Muscle of leg (tissue), 11 donors: ENCODE results near the gene TFCP2. TPM values are rescaled to one million over a fixed set of nuclear protein-coding genes. Genes with fewer than 3 reads are reported as not detected.

Experiments used
- DNase-seq: peaks from one replicate; pipeline ENCODE4 v3.0.0; 2013
- H3K27ac ChIP-seq: one replicate; pipeline ENCODE4 v1.5.1; 2013; ENCODE audit warnings: mild to moderate bottlenecking, low read length, control low read depth
- H3K27me3 ChIP-seq: one replicate; pipeline ENCODE4 v1.6.1; 2013; ENCODE audit warnings: low read length; ENCODE audit not compliant: control insufficient read depth, insufficient read depth
- H3K36me3 ChIP-seq: one replicate; pipeline ENCODE4 v1.6.1; 2013; ENCODE audit warnings: low read length; ENCODE audit not compliant: control insufficient read depth, insufficient read depth
- H3K4me1 ChIP-seq: one replicate; pipeline ENCODE4 v1.6.1; 2013; ENCODE audit warnings: low read length; ENCODE audit not compliant: control insufficient read depth, insufficient read depth
- H3K4me3 ChIP-seq: one replicate; pipeline ENCODE4 v1.5.1; 2013; ENCODE audit warnings: low read length, control low read depth
- H3K9me3 ChIP-seq: replicated peaks from 2 replicates; pipeline ENCODE4 v1.6.1; 2013; ENCODE audit warnings: low read depth, low read length; ENCODE audit not compliant: control insufficient read depth
- WGBS: methylation state at CpG from one replicate; pipeline ENCODE4 v1.1.5; 2013; ENCODE audit warnings: missing lambda C conversion rate; ENCODE audit not compliant: insufficient coverage; 5-methylcytosine and 5-hydroxymethylcytosine counted together
- polyA plus RNA-seq, 8 donors: library from polyadenylated mRNA; unstranded; fragments of 120-200 nt; gene quantifications; one replicate each; pipeline versions ENCODE4 v1.2.1 to v1.2.3, GENCODE V29; 2013; ENCODE audit warnings: inconsistent platforms in 1 of 8, low replicate concordance in 1 of 8; ENCODE audit not compliant: insufficient read length in 8 of 8, insufficient read depth in 1 of 8
- total RNA-seq: library from RNA; stranded (reverse); fragments of 120-200 nt; gene quantifications from one replicate; pipeline ENCODE4 v1.2.4, GENCODE V29; 2013

Gene TFCP2
- total and polyA plus RNA-seq, 9 donors, result 18.3 to 50.3 (median 42.1) TPM

GRCh38 chr12:51126297-51126696, 46.6 kb downstream of the TFCP2 start:
- Histone ChIP-seq H3K4me1 (no peaks in the 10 kb centered on the region), H3K27me3 (no peaks in the 10 kb centered on the region), H3K9me3 (no peaks in the 10 kb centered on the region), H3K4me3 (no peak overlapping the region), H3K36me3 (peaks cover 7% of the 10 kb centered on the region), H3K27ac (no peak overlapping the region)
- DNase-seq, result no peak
- 100% methylated on average over 1 of the region's 2 CpGs for WGBS

- Histone ChIP-seq H3K36me3 (peaks cover 7% of the 10 kb centered on the region), H3K4me3 (no peak overlapping the region), H3K4me1 (no peaks in the 10 kb centered on the region), H3K27ac (no peak overlapping the region), H3K27me3 (no peaks in the 10 kb centered on the region), H3K9me3 (no peaks in the 10 kb centered on the region)
- DNase-seq, result no peak
- 91% methylated on average over 14 of the region's 14 CpGs for WGBS
These were observed 48.4 kb downstream of the TFCP2 start for GRCh38 chr12:51124504-51124903.

GRCh38 chr12:51122844-51123243, 50.1 kb downstream of the TFCP2 start:
- H3K4me1 ChIP-seq, result no peaks in the 10 kb centered on the region
- no peak overlapping the region for H3K27ac ChIP-seq
- no peak overlapping the region for H3K4me3 ChIP-seq
- H3K36me3 ChIP-seq, result peaks cover 12% of the 10 kb centered on the region
- no peaks in the 10 kb centered on the region for H3K27me3 ChIP-seq
- DNase-seq, result no peak
- no peaks in the 10 kb centered on the region for H3K9me3 ChIP-seq

- no peak for DNase-seq
- 100% methylated on average over 1 of the region's 3 CpGs for WGBS
- Histone ChIP-seq H3K9me3 (no peaks in the 10 kb centered on the region), H3K4me1 (no peaks in the 10 kb centered on the region), H3K36me3 (peaks cover 20% of the 10 kb centered on the region), H3K27me3 (no peaks in the 10 kb centered on the region), H3K27ac (no peak overlapping the region), H3K4me3 (no peak overlapping the region)
These were observed 54.2 kb downstream of the TFCP2 start for GRCh38 chr12:51118706-51119105.

DNA sequence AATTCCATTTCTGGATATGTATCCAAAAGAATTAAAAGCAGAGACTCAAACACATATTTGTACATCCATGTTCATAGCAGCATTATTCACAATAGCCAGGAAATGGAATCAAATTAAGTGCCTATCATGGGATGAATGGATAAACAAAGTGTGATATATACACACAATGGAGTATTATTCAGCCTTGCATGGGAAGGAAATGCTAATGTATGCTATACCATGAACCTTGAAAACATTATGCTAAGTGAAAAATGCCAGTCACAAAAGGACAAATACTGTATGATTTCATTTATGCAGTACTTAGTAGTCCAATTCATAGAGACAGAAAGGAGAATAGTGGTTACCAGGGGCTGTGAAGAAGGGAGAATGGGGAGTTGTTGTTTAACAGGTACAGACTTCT, 57.4 kb downstream of the TFCP2 start:
- no peaks in the 10 kb centered on the region for H3K27me3 ChIP-seq
- H3K4me1 ChIP-seq, result no peaks in the 10 kb centered on the region
- no peak overlapping the region for H3K27ac ChIP-seq
- DNase-seq, result no peak
- no peak overlapping the region for H3K4me3 ChIP-seq
- no peaks in the 10 kb centered on the region for H3K9me3 ChIP-seq
- peaks cover 30% of the 10 kb centered on the region for H3K36me3 ChIP-seq

DNA sequence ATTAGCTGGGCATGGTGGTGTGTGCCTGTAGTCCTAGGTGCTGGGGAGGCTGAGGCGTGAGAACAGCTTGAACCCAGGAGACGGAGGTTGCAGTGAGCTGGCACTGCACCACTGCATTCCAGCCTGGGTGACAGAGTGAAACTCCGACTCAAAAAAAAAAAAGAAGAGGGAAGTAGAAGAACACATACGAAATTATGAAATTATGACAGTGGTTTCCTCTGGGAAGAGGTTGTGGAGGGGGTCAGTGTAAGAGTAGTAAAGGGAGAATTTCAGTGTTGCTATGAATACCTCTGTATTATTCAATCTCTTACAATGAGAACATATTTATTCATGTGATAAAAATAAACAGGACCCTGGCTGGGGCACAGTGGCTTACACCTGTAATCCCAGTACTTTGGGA, 64.8 kb downstream of the TFCP2 start:
- H3K9me3 ChIP-seq, result no peaks in the 10 kb centered on the region
- no peaks in the 10 kb centered on the region for H3K4me1 ChIP-seq
- no peak for DNase-seq
- no peak overlapping the region for H3K27ac ChIP-seq
- no peak overlapping the region for H3K4me3 ChIP-seq
- peaks cover 38% of the 10 kb centered on the region for H3K36me3 ChIP-seq
- H3K27me3 ChIP-seq, result no peaks in the 10 kb centered on the region
- WGBS, result 90% methylated on average over 3 of the region's 4 CpGs

DNA sequence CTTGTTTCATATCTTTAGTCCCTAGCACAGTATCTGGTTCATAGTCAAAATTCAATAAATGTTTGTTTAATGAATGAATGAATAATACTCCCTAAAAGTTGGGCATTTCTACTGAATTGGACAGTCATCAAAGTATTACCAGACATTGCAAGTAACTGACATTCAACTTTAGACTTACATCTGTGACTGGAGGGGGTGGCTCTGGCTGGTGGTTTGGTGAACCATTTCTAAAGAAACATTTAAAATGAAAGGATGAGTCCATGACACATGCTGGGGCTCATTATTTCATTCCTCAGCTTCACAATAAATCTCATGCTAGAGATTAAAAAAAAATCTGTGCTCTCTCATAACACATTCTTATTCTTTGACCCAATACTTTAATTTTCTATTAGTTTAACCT, 69.0 kb downstream of the TFCP2 start:
- no peak for DNase-seq
- Histone ChIP-seq H3K9me3 (no peaks in the 10 kb centered on the region), H3K4me1 (no peaks in the 10 kb centered on the region), H3K4me3 (no peak overlapping the region), H3K27ac (no peak overlapping the region), H3K27me3 (no peaks in the 10 kb centered on the region), H3K36me3 (peaks cover 49% of the 10 kb centered on the region)

DNA sequence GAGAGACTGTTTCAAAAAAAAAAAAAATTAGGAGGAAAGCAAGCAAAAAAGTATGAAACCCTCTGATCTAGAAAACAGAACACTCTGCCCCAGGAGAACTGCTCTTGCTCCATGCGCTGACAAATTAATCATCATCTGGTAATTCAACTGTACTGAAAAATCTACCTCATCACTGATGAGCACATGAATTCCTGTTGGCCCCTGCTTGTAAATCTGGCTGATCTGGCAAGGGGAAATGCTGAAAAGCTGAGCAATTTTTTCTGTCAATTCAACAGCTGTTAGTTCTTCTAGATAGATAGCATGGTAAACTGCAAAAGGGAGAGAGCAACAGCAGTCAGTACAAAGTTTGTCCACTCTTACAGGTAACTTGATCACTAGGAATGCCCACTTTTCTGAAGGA, 74.3 kb downstream of the TFCP2 start:
- Histone ChIP-seq H3K36me3 (peaks cover 58% of the 10 kb centered on the region), H3K27ac (no peak overlapping the region), H3K9me3 (no peaks in the 10 kb centered on the region), H3K4me1 (no peaks in the 10 kb centered on the region), H3K4me3 (no peak overlapping the region), H3K27me3 (no peaks in the 10 kb centered on the region)
- peak; percentile 16 for DNase-seq
- 88% methylated on average over 1 of the region's 1 CpG for WGBS

DNA sequence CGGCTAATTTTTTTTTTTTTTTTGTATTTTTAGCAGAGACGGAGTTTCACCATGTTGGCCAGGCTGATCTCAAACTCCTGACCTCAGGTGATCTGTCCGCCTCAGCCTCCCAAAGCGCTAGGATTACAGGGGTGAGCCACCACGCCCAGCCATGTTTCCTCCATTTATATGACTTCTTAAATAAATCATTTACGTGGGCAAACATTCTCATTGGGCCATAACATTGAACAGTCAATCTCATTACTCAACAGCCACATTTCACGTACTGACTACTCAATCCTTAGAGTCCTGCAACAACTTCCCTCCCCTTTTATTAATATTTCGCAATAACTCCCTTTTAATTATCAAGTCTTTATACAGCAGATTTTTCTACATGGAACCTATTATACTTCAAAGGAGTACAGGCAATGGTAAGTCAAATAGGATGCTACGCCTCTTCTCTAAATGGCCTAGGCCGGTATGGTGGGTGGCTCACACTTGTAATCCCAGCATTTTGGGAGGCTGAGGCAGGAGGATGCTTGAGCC, 82.2 kb downstream of the TFCP2 start:
- WGBS, result 95% methylated on average over 7 of the region's 10 CpGs
- DNase-seq, result no peak
- Histone ChIP-seq H3K36me3 (peaks cover 29% of the 10 kb centered on the region), H3K9me3 (no peaks in the 10 kb centered on the region), H3K27me3 (no peaks in the 10 kb centered on the region), H3K4me1 (no peaks in the 10 kb centered on the region), H3K4me3 (no peak overlapping the region), H3K27ac (no peak overlapping the region)

DNA sequence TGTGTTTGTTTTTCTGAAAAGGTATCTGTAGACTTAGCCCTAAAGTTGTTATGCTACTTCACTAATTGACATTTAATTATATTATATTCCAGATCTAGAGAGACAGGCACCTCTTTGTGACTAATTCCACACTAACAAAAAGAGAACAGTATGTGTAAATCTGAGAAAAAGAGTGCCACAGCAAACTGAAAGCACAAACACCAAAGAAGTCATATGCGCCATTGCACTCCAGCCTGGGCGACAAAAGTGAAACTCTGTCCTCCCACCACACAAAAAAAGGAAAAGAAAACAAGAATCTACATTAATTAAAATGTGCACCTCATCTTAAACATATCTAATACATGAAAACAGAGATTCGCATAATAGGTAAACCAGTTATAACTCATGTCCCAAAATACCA, 85.1 kb downstream of the TFCP2 start:
- H3K9me3 ChIP-seq, result no peaks in the 10 kb centered on the region
- peaks cover 2% of the 10 kb centered on the region for H3K4me1 ChIP-seq
- no CpG with 5 or more reads among the region's 3 CpGs for WGBS
- H3K4me3 ChIP-seq, result no peak overlapping the region
- no peak overlapping the region for H3K27ac ChIP-seq
- no peak for DNase-seq
- H3K36me3 ChIP-seq, result peaks cover 12% of the 10 kb centered on the region
- H3K27me3 ChIP-seq, result no peaks in the 10 kb centered on the region

DNA sequence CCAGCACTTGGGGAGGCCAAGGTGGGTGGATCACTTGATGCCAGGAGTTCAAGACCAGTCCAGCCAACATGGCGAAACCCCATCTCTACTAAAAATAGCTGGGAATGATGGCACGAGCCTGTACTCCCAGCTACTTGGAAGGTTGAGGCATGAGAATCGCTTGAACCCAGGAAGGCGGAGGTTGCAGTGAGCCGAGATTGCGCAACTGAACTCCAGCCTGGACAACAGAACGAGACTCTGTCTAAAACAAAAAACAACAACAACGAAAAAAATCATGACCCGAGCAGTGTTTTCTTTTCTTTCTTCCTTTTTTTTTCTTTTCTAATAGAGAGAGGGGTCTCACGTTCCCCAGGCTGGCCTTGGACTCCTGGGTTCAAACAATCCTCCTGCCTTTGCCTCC, 86.0 kb downstream of the TFCP2 start:
- Histone ChIP-seq H3K36me3 (peaks cover 6% of the 10 kb centered on the region), H3K27me3 (no peaks in the 10 kb centered on the region), H3K27ac (no peak overlapping the region), H3K4me1 (peaks cover 7% of the 10 kb centered on the region), H3K9me3 (no peaks in the 10 kb centered on the region), H3K4me3 (no peak overlapping the region)
- no peak for DNase-seq
- WGBS, result 87% methylated on average over 3 of the region's 10 CpGs
